ENCODE results near the gene GZMA.

Gene GZMA

DNA sequence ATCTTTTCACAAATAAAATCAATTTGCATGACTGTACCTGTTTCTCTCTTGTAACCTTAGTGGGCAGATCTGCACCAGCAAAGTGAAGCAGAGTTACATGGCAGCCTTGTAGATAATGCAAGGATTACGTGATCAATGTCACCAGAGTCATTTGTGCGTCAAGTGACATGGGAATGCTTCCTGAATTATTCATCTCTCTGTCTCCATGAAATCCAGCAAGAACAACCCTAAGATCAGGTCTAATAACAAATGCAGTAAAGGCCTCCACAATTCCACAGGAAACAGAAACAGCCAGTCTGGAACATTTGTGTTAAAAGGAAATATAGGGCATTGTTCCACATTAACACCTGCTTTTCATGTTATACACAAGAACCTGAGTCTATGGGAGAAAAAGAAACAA lies 7.8 kb downstream of the GZMA start:
- Histone ChIP-seq H3K4me3 (ENCODE audit: low read length) (no peak overlapping the region), H3K27me3 (ENCODE audit: control insufficient read depth, low read length) (peaks cover 8% of the 10 kb centered on the region; the same call in 1 of the 2 replicates), H4K20me1 (ENCODE audit: control insufficient read depth, insufficient read depth, low read depth, low read length) (no peaks in the 10 kb centered on the region), H3K9me3 (ENCODE audit: control insufficient read depth, insufficient read depth, low read length) (no peaks in the 10 kb centered on the region), H3K4me2 (ENCODE audit: low read length) (no peak overlapping the region), H3K4me1 (ENCODE audit: control insufficient read depth, low read length) (no peaks in the 10 kb centered on the region), H3K36me3 (ENCODE audit: control insufficient read depth, low read length) (no peaks in the 10 kb centered on the region), H3K27ac (ENCODE audit: low read depth, low read length) (no peak overlapping the region), H3K9me2 (replicated peaks; ENCODE audit: control insufficient read depth, low read length) (no peaks in the 10 kb centered on the region; the same call in 1 of the 2 replicates), H3K79me2 (ENCODE audit: control insufficient read depth, low read length) (no peaks in the 10 kb centered on the region), H3F3A (ENCODE audit: control insufficient read depth, insufficient read depth) (no peaks in the 10 kb centered on the region)
- TF ChIP-seq, protein P1, sequence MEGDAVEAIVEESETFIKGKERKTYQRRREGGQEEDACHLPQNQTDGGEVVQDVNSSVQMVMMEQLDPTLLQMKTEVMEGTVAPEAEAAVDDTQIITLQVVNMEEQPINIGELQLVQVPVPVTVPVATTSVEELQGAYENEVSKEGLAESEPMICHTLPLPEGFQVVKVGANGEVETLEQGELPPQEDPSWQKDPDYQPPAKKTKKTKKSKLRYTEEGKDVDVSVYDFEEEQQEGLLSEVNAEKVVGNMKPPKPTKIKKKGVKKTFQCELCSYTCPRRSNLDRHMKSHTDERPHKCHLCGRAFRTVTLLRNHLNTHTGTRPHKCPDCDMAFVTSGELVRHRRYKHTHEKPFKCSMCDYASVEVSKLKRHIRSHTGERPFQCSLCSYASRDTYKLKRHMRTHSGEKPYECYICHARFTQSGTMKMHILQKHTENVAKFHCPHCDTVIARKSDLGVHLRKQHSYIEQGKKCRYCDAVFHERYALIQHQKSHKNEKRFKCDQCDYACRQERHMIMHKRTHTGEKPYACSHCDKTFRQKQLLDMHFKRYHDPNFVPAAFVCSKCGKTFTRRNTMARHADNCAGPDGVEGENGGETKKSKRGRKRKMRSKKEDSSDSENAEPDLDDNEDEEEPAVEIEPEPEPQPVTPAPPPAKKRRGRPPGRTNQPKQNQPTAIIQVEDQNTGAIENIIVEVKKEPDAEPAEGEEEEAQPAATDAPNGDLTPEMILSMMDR (IDR thresholded peaks at IDR 0.05; ENCODE audit: low read depth, low read length, poor library complexity, severe bottlenecking), result no peak
- no peak for TF ChIP-seq EZH2phosphoT487 (IDR thresholded peaks at IDR 0.05; ENCODE audit: borderline replicate concordance, low read length)

- H3K4me2 ChIP-seq (ENCODE audit: low read length), result no peak overlapping the region
These were observed 10.9 kb downstream of the GZMA start for GRCh38 chr5:55113327-55113726.

DNA sequence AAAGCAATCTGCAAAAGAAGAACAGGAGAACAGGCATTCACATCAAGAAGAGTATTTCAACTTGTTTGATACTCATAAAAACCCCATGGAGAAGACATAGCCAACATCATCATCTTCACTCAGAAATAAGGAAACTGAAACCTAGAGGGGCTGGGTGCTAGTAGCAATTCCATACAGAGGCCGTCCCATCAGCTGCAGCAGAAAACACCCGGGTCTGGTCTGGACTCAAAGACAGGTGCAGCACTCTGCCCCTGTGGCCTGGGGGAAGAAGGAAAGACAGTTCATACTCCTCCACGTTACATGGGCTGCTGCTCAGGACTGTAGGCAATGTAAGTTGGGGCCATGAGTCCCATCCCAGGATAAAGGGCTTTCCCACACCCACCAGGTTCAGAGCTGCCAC lies 11.6 kb downstream of the GZMA start:
- no peak overlapping the region for H3K4me3 ChIP-seq (ENCODE audit: low read length)
- TF ChIP-seq, protein P1 (IDR thresholded peaks at IDR 0.05; ENCODE audit: low read depth, low read length, poor library complexity, severe bottlenecking), result no peak
- no peak for TF ChIP-seq EZH2phosphoT487 (IDR thresholded peaks at IDR 0.05; ENCODE audit: borderline replicate concordance, low read length)
- H4K20me1 ChIP-seq (ENCODE audit: control insufficient read depth, insufficient read depth, low read depth, low read length), result no peaks in the 10 kb centered on the region
- H3K4me1 ChIP-seq (ENCODE audit: control insufficient read depth, low read length), result no peaks in the 10 kb centered on the region
- H3K27ac ChIP-seq (ENCODE audit: low read depth, low read length), result no peak overlapping the region
- no peaks in the 10 kb centered on the region for H3F3A ChIP-seq (ENCODE audit: control insufficient read depth, insufficient read depth)
- no peaks in the 10 kb centered on the region for H3K79me2 ChIP-seq (ENCODE audit: control insufficient read depth, low read length)
- H3K36me3 ChIP-seq (ENCODE audit: control insufficient read depth, low read length), result no peaks in the 10 kb centered on the region
- no peaks in the 10 kb centered on the region for H3K9me2 ChIP-seq (replicated peaks; ENCODE audit: control insufficient read depth, low read length)
- peaks cover 8% of the 10 kb centered on the region; the same call in 1 of the 2 replicates for H3K27me3 ChIP-seq (ENCODE audit: control insufficient read depth, low read length)
- no peak overlapping the region for H3K4me2 ChIP-seq (ENCODE audit: low read length)
- no peaks in the 10 kb centered on the region for H3K9me3 ChIP-seq (ENCODE audit: control insufficient read depth, insufficient read depth, low read length)

More at GRCh38 chr5:55113327-55113726, 10.9 kb downstream of the GZMA start:
- Histone ChIP-seq H4K20me1 (ENCODE audit: control insufficient read depth, insufficient read depth, low read depth, low read length) (no peaks in the 10 kb centered on the region), H3K36me3 (ENCODE audit: control insufficient read depth, low read length) (no peaks in the 10 kb centered on the region), H3F3A (ENCODE audit: control insufficient read depth, insufficient read depth) (no peaks in the 10 kb centered on the region), H3K4me1 (ENCODE audit: control insufficient read depth, low read length) (no peaks in the 10 kb centered on the region), H3K4me3 (ENCODE audit: low read length) (no peak overlapping the region), H3K79me2 (ENCODE audit: control insufficient read depth, low read length) (no peaks in the 10 kb centered on the region), H3K27me3 (ENCODE audit: control insufficient read depth, low read length) (peaks cover 8% of the 10 kb centered on the region; the same call in 1 of the 2 replicates), H3K9me2 (replicated peaks; ENCODE audit: control insufficient read depth, low read length) (no peaks in the 10 kb centered on the region; the same call in 1 of the 2 replicates), H3K9me3 (ENCODE audit: control insufficient read depth, insufficient read depth, low read length) (no peaks in the 10 kb centered on the region), H3K27ac (ENCODE audit: low read depth, low read length) (no peak overlapping the region)
- no peak for TF ChIP-seq EZH2phosphoT487 (IDR thresholded peaks at IDR 0.05; ENCODE audit: borderline replicate concordance, low read length)
- TF ChIP-seq, protein P1 (IDR thresholded peaks at IDR 0.05; ENCODE audit: low read depth, low read length, poor library complexity, severe bottlenecking), result no peak
